K562 (cell line): ENCODE data around the gene SPPL3. TPM values are rescaled to one million over a fixed set of nuclear protein-coding genes. Genes with fewer than 3 reads are reported as not detected.

Experiments
- ATAC-seq: fragments of 200-7000 bp; cut with Tn5 transposase; 3 replicates; pipeline ENCODE4 v1.9.1; 2020; ENCODE audit warnings: moderate library complexity
- BruUV-seq: library from RNA; stranded (reverse); fragments of 400-500 nt; replicated peaks from 2 replicates; lab custom pipeline; 2021; lab: Mats Ljungman, UMichigan
- CTCF ChIA-PET: fragments of 300-600 bp; formaldehyde crosslinking; extraction: SDS; loops from one replicate; lab custom pipeline; 2021; ENCODE audit warnings: low intra/inter-chr PET ratio; lab: Yijun Ruan, JAX
- POLR2A ChIA-PET: fragments of 300-600, 350-650 bp; sonication (Branson Sonifier 250); formaldehyde crosslinking; extraction: SDS; loops from one replicate; lab custom pipeline; 2021; ENCODE audit warnings: antibody characterized with exemption, inconsistent platforms; lab: Yijun Ruan, JAX
- DNase-seq, 4 experiments: peaks; one replicate each; pipeline versions ENCODE4 v3.0.0 to v3.0.0-alpha.2; 2011 to 2018; ENCODE audit warnings: low spot score in 3 of 4, mixed read lengths in 3 of 4; ENCODE audit errors: extremely low read depth in 1 of 4
- FAIRE-seq: peaks from 2 replicates; lab custom pipeline; 2011; peaks lifted over from hg19 to GRCh38; lab: Jason Lieb, UNC
- H2AFZ ChIP-seq: 2 replicates; pipeline ENCODE4 v1.6.0; 2011; ENCODE audit warnings: low read depth, low read length, control low read depth, inconsistent platforms
- H3K27ac ChIP-seq: fragments of 200-600 bp; 3 replicates; pipeline ENCODE4 v1.8.0; 2011; ENCODE audit warnings: low read depth, mild to moderate bottlenecking, control low read depth, inconsistent platforms, low read length, moderate library complexity, mixed read lengths; ENCODE audit errors: extremely low read depth
- H3K27me3 ChIP-seq, 2 experiments: fragments of 300-600 bp in 1 of 2; 2 replicates in 1 of 2; 3 replicates in 1 of 2; pipeline versions ENCODE4 v1.6.0 to v1.8.0; 2011; ENCODE audit warnings: inconsistent platforms in 2 of 2, low read length in 2 of 2, mild to moderate bottlenecking in 1 of 2, mixed read lengths in 1 of 2, moderate library complexity in 1 of 2; ENCODE audit not compliant: control insufficient read depth in 2 of 2, insufficient read depth in 2 of 2
- H3K36me3 ChIP-seq: fragments of 300-600 bp; 3 replicates; pipeline ENCODE4 v1.8.0; 2011; ENCODE audit warnings: mild to moderate bottlenecking, low read length, inconsistent platforms; ENCODE audit not compliant: control insufficient read depth, insufficient read depth
- H3K4me1 ChIP-seq, 2 experiments: fragments of 200-600 bp in 1 of 2; replicated peaks in 1 of 2; 2 replicates in 1 of 2; 3 replicates in 1 of 2; pipeline versions ENCODE4 v1.5.1 to v1.8.0; 2011; ENCODE audit warnings: inconsistent platforms in 2 of 2, low read length in 2 of 2, mild to moderate bottlenecking in 1 of 2, mixed read lengths in 1 of 2, moderate library complexity in 1 of 2; ENCODE audit not compliant: control insufficient read depth in 2 of 2, insufficient read depth in 2 of 2
- H3K4me2 ChIP-seq: 2 replicates; pipeline ENCODE4 v1.6.1; 2011; ENCODE audit warnings: low read length, control low read depth, inconsistent platforms, mixed read lengths; ENCODE audit not compliant: insufficient read depth
- H3K4me3 ChIP-seq: fragments of 200-600 bp; sonication (generic), shearing (Covaris generic); 2 replicates; pipeline ENCODE4 v1.5.1; 2016; ENCODE audit warnings: control low read depth, inconsistent platforms
- H3K79me2 ChIP-seq: fragments of 200-600 bp; 3 replicates; pipeline ENCODE4 v1.8.0; 2011; ENCODE audit warnings: low read length, inconsistent platforms; ENCODE audit not compliant: control insufficient read depth, insufficient read depth
- H3K9ac ChIP-seq, 2 experiments: 2 replicates each; pipeline versions ENCODE4 v1.6.0 to v1.6.1; 2011; ENCODE audit warnings: low read depth in 2 of 2, low read length in 2 of 2, control low read depth in 1 of 2, inconsistent platforms in 1 of 2, mild to moderate bottlenecking in 1 of 2, mixed read lengths in 1 of 2; ENCODE audit not compliant: insufficient read depth in 1 of 2
- H3K9me1 ChIP-seq: one replicate; pipeline ENCODE4 v1.6.0; 2011; ENCODE audit warnings: inconsistent platforms, mild to moderate bottlenecking, low read length, moderate library complexity; ENCODE audit not compliant: control insufficient read depth, insufficient read depth
- H3K9me3 ChIP-seq: replicated peaks from 2 replicates; pipeline ENCODE4 v1.5.1; 2011; ENCODE audit warnings: low read depth, low read length, inconsistent platforms; ENCODE audit not compliant: control insufficient read depth, insufficient read depth
- H4K20me1 ChIP-seq: replicated peaks from 2 replicates; pipeline ENCODE4 v1.6.1; 2011; ENCODE audit warnings: low read length, inconsistent platforms, mixed read lengths; ENCODE audit not compliant: control insufficient read depth, insufficient read depth
- ARID3A ChIP-seq: IDR thresholded peaks from 2 replicates; pipeline ENCODE4 v1.6.1; 2012; ENCODE audit warnings: low read depth, low read length, improper control_type of control experiment, borderline replicate concordance
- BRD9 ChIP-seq: fragments of 450-650 bp; IDR thresholded peaks from 2 replicates; pipeline ENCODE4 v1.6.1; 2018; ENCODE audit warnings: low read depth; ENCODE audit not compliant: partially characterized antibody
- CBX2 ChIP-seq: fragments of 200-600 bp; sonication (generic); IDR thresholded peaks from one replicate; pipeline ENCODE4 v1.6.1; 2012; ENCODE audit warnings: mild to moderate bottlenecking, low read length, inconsistent platforms; ENCODE audit not compliant: insufficient read depth, poor library complexity, severe bottlenecking
- DIDO1 ChIP-seq: fragments of 450-650 bp; IDR thresholded peaks from 2 replicates; pipeline ENCODE4 v1.6.1; 2016; ENCODE audit warnings: low read depth, missing biosample characterization, missing genetic modification characterization
- EP300 ChIP-seq: IDR thresholded peaks from 2 replicates; pipeline ENCODE4 v1.6.1; 2012; ENCODE audit warnings: low read length, improper control_type of control experiment
- HNRNPLL ChIP-seq: fragments of 200-400 bp; formaldehyde crosslinking; IDR thresholded peaks from 2 replicates; pipeline ENCODE4 v1.6.1; 2017; ENCODE audit warnings: low read length, low read depth, mild to moderate bottlenecking; ENCODE audit not compliant: poor library complexity, severe bottlenecking
- HOMEZ ChIP-seq: fragments of 250-450 bp; sonication (Bioruptor Pico); IDR thresholded peaks from 2 replicates; pipeline ENCODE4 v1.4.0; 2020; ENCODE audit warnings: mild to moderate bottlenecking, moderate library complexity
- KLF13 ChIP-seq: fragments of 450-650 bp; IDR thresholded peaks from 2 replicates; pipeline ENCODE4 v1.6.1; 2016; ENCODE audit warnings: missing genetic modification characterization, low read depth, mild to moderate bottlenecking, missing compliant biosample characterization, moderate library complexity, borderline replicate concordance
- NR4A1 ChIP-seq, 2 experiments: fragments of 250-450 bp in 1 of 2; fragments of 450-650 bp in 1 of 2; sonication (Bioruptor Pico) in 1 of 2; IDR thresholded peaks; 2 replicates each; pipeline versions ENCODE4 v1.4.0 to v1.6.1; 2016 to 2020; ENCODE audit warnings: mild to moderate bottlenecking in 2 of 2, missing compliant biosample characterization in 1 of 2, missing genetic modification characterization in 1 of 2, moderate library complexity in 1 of 2
- PML ChIP-seq: IDR thresholded peaks from 2 replicates; pipeline ENCODE4 v1.6.1; 2012; ENCODE audit warnings: low read length, inconsistent platforms
- TAF1 ChIP-seq: IDR thresholded peaks from 2 replicates; pipeline ENCODE4 v1.6.1; 2011; ENCODE audit warnings: mild to moderate bottlenecking, low read length, moderate library complexity; ENCODE audit not compliant: insufficient read depth, control insufficient read depth, severe bottlenecking; ENCODE audit errors: extremely low read depth
- TEAD2 ChIP-seq: fragments of 450-650 bp; IDR thresholded peaks from 2 replicates; pipeline ENCODE4 v1.6.1; 2016; ENCODE audit warnings: missing genetic modification characterization, control low read depth, missing compliant biosample characterization
- ZBTB9 ChIP-seq: fragments of 450-650 bp; formaldehyde crosslinking; IDR thresholded peaks from 2 replicates; pipeline ENCODE4 v1.4.0; 2020; ENCODE audit warnings: mild to moderate bottlenecking, moderate library complexity
- ZNF174 ChIP-seq: fragments of 250-450 bp; sonication (Bioruptor Pico); IDR thresholded peaks from 2 replicates; pipeline ENCODE4 v1.4.0; 2020; ENCODE audit warnings: mild to moderate bottlenecking
- ZNF282 ChIP-seq: sonication (generic); formaldehyde crosslinking; IDR thresholded peaks from 2 replicates; pipeline ENCODE4 v1.8.1; 2023; ENCODE audit warnings: missing genetic modification reagents
- ZNF717 ChIP-seq: fragments of 250-450 bp; sonication (Bioruptor Pico); IDR thresholded peaks from 2 replicates; pipeline ENCODE4 v1.5.0; 2021
- WGBS: fragments of 100-300 bp; shearing (Covaris generic); methylation state at CpG from one replicate; pipeline ENCODE4 v1.1.6; 2016; ENCODE audit warnings: low coverage, mixed read lengths; ENCODE audit not compliant: insufficient coverage; ENCODE audit errors: missing lambda C conversion rate; 5-methylcytosine and 5-hydroxymethylcytosine counted together
- in situ Hi-C: fragments of 300-500 bp; cut with MboI; formaldehyde crosslinking; loops from 4 replicates; pipeline ENCODE4 v1.15.0; 2018; ENCODE audit warnings: inconsistent platforms, mixed read lengths
- intact Hi-C: fragments of 100-400 bp; cut with micrococcal nuclease; formaldehyde crosslinking; loops from 2 replicates; pipeline ENCODE4 v1.14.2; 2022
- polyA plus RNA-seq, 8 experiments: library from polyadenylated mRNA; depleted of rRNA in 4 of 8; stranded (reverse) in 5 of 8; unstranded in 3 of 8; fragments of >200 nt; fragmentation: Nextera tagmentation in 2 of 8; fragmentation: Illumina TruSeq in 1 of 8; extraction: Ambion mirVana in 2 of 8; extraction: Trizol in 1 of 8; gene quantifications; 2 replicates each; pipeline versions ENCODE4 v1.2.1 to v1.2.3, GENCODE V29; 2011 to 2014; ENCODE audit warnings: inconsistent platforms in 1 of 8, missing spikeins in 1 of 8
- total RNA-seq, 7 experiments: library from RNA; depleted of rRNA in 6 of 7; stranded (reverse); fragments of >200 nt in 6 of 7; fragmentation: Illumina TruSeq in 2 of 7; extraction: Trizol in 2 of 7; gene quantifications; 2 replicates each; pipeline versions ENCODE4 v1.2.1 to v1.2.3, GENCODE V29; 2011 to 2021; ENCODE audit warnings: low replicate concordance in 1 of 7
- TF ChIP-seq, protein P1 (sequence below): IDR thresholded peaks from 2 replicates; pipeline ENCODE4 v1.6.1; 2014; ENCODE audit warnings: antibody characterized with exemption

SPPL3 gene
- total and polyA plus RNA-seq, 9 of the 15 experiments (the other 6 are each of a cell fraction or from before 2014, with no cell fraction given), result 2.9 to 32.1 (median 7.1) TPM

DNA sequence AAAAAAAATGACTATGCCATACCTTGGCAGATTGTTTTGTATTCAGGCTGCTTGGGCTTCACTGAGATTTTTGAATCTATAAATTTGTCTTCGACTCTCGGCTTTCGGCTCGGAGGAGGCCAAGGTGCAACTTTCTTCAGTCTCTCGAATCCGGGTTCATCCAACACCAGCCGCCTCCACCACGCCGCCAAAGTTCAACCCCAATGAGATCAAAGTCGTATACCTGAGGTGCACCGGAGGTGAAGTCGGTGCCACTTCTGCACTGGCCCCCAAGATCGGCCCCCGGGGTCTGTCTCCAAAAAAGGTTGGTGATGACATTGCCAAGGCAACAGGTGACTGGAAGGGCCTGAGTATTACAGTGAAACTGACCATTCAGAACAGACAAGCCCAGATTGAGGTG is 12.4 kb upstream of the SPPL3 start:
- Histone ChIP-seq H3K27ac (no peak overlapping the region), H4K20me1 (no peaks in the 10 kb centered on the region), H3K4me3 (no peak overlapping the region), H2AFZ (no peak overlapping the region), H3K4me1 (no peaks in the 10 kb centered on the region; a peak in 1 of 5 replicates), H3K9me3 (peaks cover 7% of the 10 kb centered on the region; the same call in 1 of the 2 replicates), H3K9me1 (no peaks in the 10 kb centered on the region), H3K27me3 (no peaks in the 10 kb centered on the region), H3K79me2 (no peaks in the 10 kb centered on the region), H3K36me3 (no peaks in the 10 kb centered on the region), H3K9ac (no peak overlapping the region), H3K4me2 (no peak overlapping the region)
- no TSS peak for BruUV-seq
- TF ChIP-seq DIDO1 (tag) (no peak), TEAD2 (tag) (no peak), ZNF174 (no peak), KLF13 (no peak), HNRNPLL (no peak), ZNF717 (no peak), HOMEZ (no peak), TAF1 (no peak), BRD9 (no peak), ZBTB9 (CRISPR knock-in tag) (no peak), NR4A1 (CRISPR knock-in tag; IDR thresholded peaks at IDR 0.05) (no peak), NR4A1 (tag; IDR thresholded peaks at IDR 0.05) (no peak), ARID3A (no peak), PML (no peak), CBX2 (no peak), EP300 (no peak), ZNF282 (CRISPR knock-in tag) (no peak)
- TF ChIP-seq, protein P1, sequence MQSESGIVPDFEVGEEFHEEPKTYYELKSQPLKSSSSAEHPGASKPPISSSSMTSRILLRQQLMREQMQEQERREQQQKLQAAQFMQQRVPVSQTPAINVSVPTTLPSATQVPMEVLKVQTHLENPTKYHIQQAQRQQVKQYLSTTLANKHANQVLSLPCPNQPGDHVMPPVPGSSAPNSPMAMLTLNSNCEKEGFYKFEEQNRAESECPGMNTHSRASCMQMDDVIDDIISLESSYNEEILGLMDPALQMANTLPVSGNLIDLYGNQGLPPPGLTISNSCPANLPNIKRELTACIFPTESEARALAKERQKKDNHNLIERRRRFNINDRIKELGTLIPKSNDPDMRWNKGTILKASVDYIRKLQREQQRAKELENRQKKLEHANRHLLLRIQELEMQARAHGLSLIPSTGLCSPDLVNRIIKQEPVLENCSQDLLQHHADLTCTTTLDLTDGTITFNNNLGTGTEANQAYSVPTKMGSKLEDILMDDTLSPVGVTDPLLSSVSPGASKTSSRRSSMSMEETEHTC, result no peak
- no peak for DNase-seq
- in situ Hi-C loops (no loop called here), intact Hi-C loops (no loop called here)
- WGBS, result 53% methylated on average over 14 of the region's 14 CpGs
- no peak for FAIRE-seq
- ChIA-PET POLR2A (no interaction called here), CTCF (no interaction called here)
- no peak for ATAC-seq
